Natural killer cell (primary cell): ENCODE measurements around the gene GMPPA. TPM values are rescaled to one million over a fixed set of nuclear protein-coding genes. Genes with fewer than 3 reads are reported as not detected.

Source experiments
- ATAC-seq, 3 donors: fragments of 150-1000 bp in 2 of 3; fragments of 200-7000 bp in 1 of 3; cut with Tn5 transposase; 1 replicate in 1 of 3; 2 replicates in 2 of 3; pipeline ENCODE4 v1.10.0; 2021; ENCODE audit warnings: mild to moderate bottlenecking in 2 of 3, moderate library complexity in 2 of 3
- DNase-seq, 2 donors: peaks; one replicate each; pipeline versions ENCODE4 v3.0.0 to v3.0.0-alpha.2; 2013 to 2021; ENCODE audit warnings: mixed read lengths in 1 of 2
- H3K27ac ChIP-seq: one replicate; pipeline ENCODE4 v1.5.1; 2013; ENCODE audit warnings: mild to moderate bottlenecking, low read length
- H3K27me3 ChIP-seq: one replicate; pipeline ENCODE4 v1.6.1; 2013; ENCODE audit warnings: low read length; ENCODE audit not compliant: control insufficient read depth, insufficient read depth
- H3K36me3 ChIP-seq: one replicate; pipeline ENCODE4 v1.6.1; 2013; ENCODE audit warnings: low read length; ENCODE audit not compliant: control insufficient read depth, insufficient read depth
- H3K4me1 ChIP-seq: one replicate; pipeline ENCODE4 v1.6.1; 2013; ENCODE audit warnings: low read length; ENCODE audit not compliant: control insufficient read depth, insufficient read depth
- H3K4me3 ChIP-seq: one replicate; pipeline ENCODE4 v1.5.1; 2013; ENCODE audit warnings: low read length
- H3K9me3 ChIP-seq: one replicate; pipeline ENCODE4 v1.6.1; 2013; ENCODE audit warnings: low read length; ENCODE audit not compliant: control insufficient read depth, insufficient read depth
- H3K27ac Mint-ChIP-seq, 2 donors: one replicate each; pipeline ENCODE4 v1.8.0; 2022; ENCODE audit warnings: mild to moderate bottlenecking in 2 of 2, mixed read lengths in 2 of 2, moderate library complexity in 1 of 2
- H3K27me3 Mint-ChIP-seq, 2 donors: one replicate each; pipeline ENCODE4 v1.8.0; 2022; ENCODE audit warnings: low read depth in 2 of 2, mixed read lengths in 2 of 2
- H3K36me3 Mint-ChIP-seq: one replicate; pipeline ENCODE4 v1.8.0; 2022; ENCODE audit warnings: mixed read lengths
- H3K4me1 Mint-ChIP-seq, 2 donors: one replicate each; pipeline ENCODE4 v1.8.0; 2022; ENCODE audit warnings: mixed read lengths in 2 of 2
- H3K4me3 Mint-ChIP-seq: one replicate; pipeline ENCODE4 v1.8.0; 2022; ENCODE audit warnings: mild to moderate bottlenecking, moderate library complexity, mixed read lengths
- H3K9me3 Mint-ChIP-seq, 2 donors: one replicate each; pipeline ENCODE4 v1.8.0; 2022; ENCODE audit warnings: mixed read lengths in 2 of 2
- CTCF ChIP-seq: fragments of 200-600 bp; IDR thresholded peaks from one replicate; pipeline ENCODE4 v1.8.0; 2022; ENCODE audit warnings: antibody characterized with exemption
- WGBS: methylation state at CpG from one replicate; pipeline ENCODE4 v1.1.7; 2013; ENCODE audit warnings: missing lambda C conversion rate; ENCODE audit not compliant: insufficient coverage; 5-methylcytosine and 5-hydroxymethylcytosine counted together
- intact Hi-C: fragments of 100-400 bp; cut with micrococcal nuclease; formaldehyde crosslinking; loops from one replicate; pipeline ENCODE4 v1.14.2; 2022
- total RNA-seq, 4 donors: library from RNA; stranded (reverse); fragments of 120-200 nt in 1 of 4; gene quantifications; one replicate each; pipeline versions ENCODE4 v1.2.3 to v1.2.4, GENCODE V29; 2013 to 2022

GMPPA gene
- total RNA-seq, 3 donors from 2014 or later (not counting 1 experiment from before 2014, with no cell fraction given): 27.6 to 36.3 (median 33.8) TPM

DNA sequence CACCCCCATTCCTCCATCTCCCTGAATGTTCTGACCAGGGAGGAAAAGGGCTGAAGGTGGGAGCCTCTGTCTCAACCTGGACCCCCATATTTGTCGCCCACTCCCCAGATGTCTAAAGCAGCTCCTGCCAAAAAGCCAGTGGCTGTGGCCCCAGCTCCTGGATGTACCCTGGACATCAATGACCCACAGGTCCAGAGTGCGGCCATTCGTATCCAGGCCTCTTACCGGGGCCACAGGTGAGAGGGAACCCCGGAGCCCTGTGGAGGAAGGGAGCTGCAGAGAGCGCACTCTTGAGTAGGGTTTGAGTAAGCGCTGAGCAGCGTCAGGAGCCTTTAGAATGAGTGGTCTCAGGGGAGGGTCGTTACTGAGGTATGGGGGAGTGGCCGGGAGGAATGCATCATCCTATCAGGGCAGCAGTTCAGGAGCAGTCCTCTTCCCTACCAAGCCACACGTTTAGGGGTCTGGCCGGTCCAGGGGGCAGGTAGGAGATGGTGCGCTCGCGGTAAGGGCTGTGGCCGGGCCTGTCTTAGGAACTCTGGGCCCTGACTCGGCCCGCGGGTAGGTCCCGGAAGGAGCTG, 2.4 kb upstream of the GMPPA start:
- Mint-ChIP-seq H3K36me3 (no peaks in the 10 kb centered on the region), H3K9me3 (no peaks in the 10 kb centered on the region), H3K27me3 (peaks cover 22 to 33% of the 10 kb centered on the region in 2 donors), H3K27ac (no peak overlapping the region), H3K4me3 (peak overlapping the region; percentile 43), H3K4me1 (peaks cover 26 to 41% of the 10 kb centered on the region in 2 donors)
- TF ChIP-seq CTCF: no peak
- H3K36me3 ChIP-seq: no peaks in the 10 kb centered on the region
- 25% methylated on average over 20 of the region's 20 CpGs for WGBS
- H3K4me3 ChIP-seq: no peak overlapping the region
- ATAC-seq: no peak
- peaks cover 31% of the 10 kb centered on the region for H3K4me1 ChIP-seq
- peaks cover 35% of the 10 kb centered on the region for H3K27me3 ChIP-seq
- no peak overlapping the region for H3K27ac ChIP-seq
- DNase-seq: no peak
- intact Hi-C loops: loop anchor here (5.0 kb wide), 1 partner anchor 36 kb away; no protein-coding TSS in a partner anchor
- no peaks in the 10 kb centered on the region for H3K9me3 ChIP-seq

DNA sequence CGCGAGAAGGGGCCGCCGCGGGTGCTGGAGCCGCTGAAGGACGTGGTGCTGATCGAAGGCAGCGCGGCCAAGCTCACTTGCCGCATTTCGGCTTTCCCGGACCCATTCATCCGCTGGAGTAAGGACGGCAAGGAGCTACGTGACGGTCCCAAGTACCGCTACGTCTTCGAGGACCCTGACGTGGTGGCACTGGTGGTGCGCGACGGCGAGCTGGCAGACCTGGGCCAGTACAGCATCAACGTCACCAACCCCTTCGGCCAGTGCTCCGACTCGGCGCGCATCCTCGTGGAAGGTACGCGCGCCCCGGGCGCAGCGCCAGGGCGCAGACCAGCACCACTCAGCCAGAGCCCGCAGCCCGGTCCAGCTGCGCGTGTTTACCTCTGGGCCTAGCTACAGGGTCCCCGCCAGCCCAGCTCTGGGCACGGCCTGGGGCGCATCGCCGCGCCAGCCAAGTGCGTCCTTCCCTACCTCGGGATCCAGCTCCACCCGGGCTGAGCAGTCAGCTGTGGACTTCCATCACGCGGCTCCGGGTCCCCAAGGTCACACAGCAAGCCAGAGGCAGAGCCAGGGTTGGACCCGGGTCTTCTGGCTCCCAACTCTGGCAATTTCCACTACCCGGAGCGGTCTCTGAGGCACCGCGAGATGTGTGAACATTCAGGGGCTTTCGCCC, 1.7 kb upstream of the GMPPA start:
- H3K27me3 Mint-ChIP-seq: peaks cover 21 to 33% of the 10 kb centered on the region in 2 donors

GRCh38 chr2:219497495-219498279, 1.0 kb upstream of the GMPPA start:
- no peaks in the 10 kb centered on the region for H3K9me3 Mint-ChIP-seq
- H3K4me1 Mint-ChIP-seq: peaks cover 26 to 48% of the 10 kb centered on the region in 2 donors
- H3K27me3 Mint-ChIP-seq: peaks cover 14 to 30% of the 10 kb centered on the region in 2 donors
- peak overlapping the region; percentile 84 to 90 for H3K27ac Mint-ChIP-seq
- H3K9me3 ChIP-seq: no peaks in the 10 kb centered on the region
- no peak for TF ChIP-seq CTCF
- 4% methylated on average over 59 of the region's 59 CpGs for WGBS
- peak overlapping the region; percentile 59 for H3K27ac ChIP-seq
- H3K27me3 ChIP-seq: peaks cover 35% of the 10 kb centered on the region
- H3K4me3 Mint-ChIP-seq: peak overlapping the region; percentile 94
- intact Hi-C loops: loop anchor here (5.0 kb wide), 1 partner anchor 35 kb away; no protein-coding TSS in a partner anchor
- H3K4me1 ChIP-seq: peaks cover 31% of the 10 kb centered on the region
- peak; percentile 37 to 68 (median 41) for ATAC-seq
- H3K36me3 Mint-ChIP-seq: no peaks in the 10 kb centered on the region
- no peaks in the 10 kb centered on the region for H3K36me3 ChIP-seq
- peak; percentile 27 to 44 for DNase-seq
- H3K4me3 ChIP-seq: peak overlapping the region; percentile 80

More for the DNA sequence above, 1.7 kb upstream of the GMPPA start:
- H3K9me3 Mint-ChIP-seq: no peaks in the 10 kb centered on the region
- H3K4me3 ChIP-seq: no peak overlapping the region
- intact Hi-C loops: loop anchor here (5.0 kb wide), 1 partner anchor 35 kb away; no protein-coding TSS in a partner anchor
- peaks cover 31% of the 10 kb centered on the region for H3K4me1 ChIP-seq
- no peak overlapping the region for H3K27ac Mint-ChIP-seq
- H3K4me1 Mint-ChIP-seq: peaks cover 26 to 47% of the 10 kb centered on the region in 2 donors
- TF ChIP-seq CTCF: no peak
- H3K27ac ChIP-seq: no peak overlapping the region
- H3K36me3 ChIP-seq: no peaks in the 10 kb centered on the region
- WGBS: 13% methylated on average over 61 of the region's 61 CpGs
- peak in 1 of 2 donors; percentile 36 for DNase-seq
- peak overlapping the region; percentile 94 for H3K4me3 Mint-ChIP-seq
- ATAC-seq: no peak
- H3K9me3 ChIP-seq: no peaks in the 10 kb centered on the region
- peaks cover 35% of the 10 kb centered on the region for H3K27me3 ChIP-seq
- no peaks in the 10 kb centered on the region for H3K36me3 Mint-ChIP-seq
